Fibroblast of lung (primary cell): Measurements from ENCODE around the gene XRCC1. TPM values are rescaled to one million over a fixed set of nuclear protein-coding genes. Genes with fewer than 3 reads are reported as not detected.

Experiments used
- DNase-seq, 2 donors: peaks; one replicate each; pipeline versions ENCODE4 v3.0.0 to v3.0.0-alpha.2; 2010; ENCODE audit warnings: low read depth in 2 of 2
- H2AFZ ChIP-seq: 2 replicates; pipeline ENCODE4 v1.5.1; 2012; ENCODE audit warnings: low read length, control low read depth, inconsistent platforms
- H3K27ac ChIP-seq: 2 replicates; pipeline ENCODE4 v1.5.1; 2011; ENCODE audit warnings: low read length, control low read depth; ENCODE audit not compliant: insufficient read depth
- H3K27me3 ChIP-seq: 2 replicates; pipeline ENCODE4 v1.5.1; 2011; ENCODE audit warnings: mild to moderate bottlenecking, low read length; ENCODE audit not compliant: control insufficient read depth, insufficient read depth
- H3K36me3 ChIP-seq: 2 replicates; pipeline ENCODE4 v1.5.1; 2011; ENCODE audit warnings: low read length; ENCODE audit not compliant: control insufficient read depth, insufficient read depth
- H3K4me1 ChIP-seq: 2 replicates; pipeline ENCODE4 v1.5.1; 2011; ENCODE audit warnings: low read length; ENCODE audit not compliant: control insufficient read depth, insufficient read depth; ENCODE audit errors: extremely low read depth
- H3K4me2 ChIP-seq: 2 replicates; pipeline ENCODE4 v1.5.1; 2011; ENCODE audit warnings: low read length, control low read depth; ENCODE audit not compliant: insufficient read depth; ENCODE audit errors: extremely low read depth
- H3K4me3 ChIP-seq, 4 experiments: fragments of 200-600 bp in 1 of 4; sonication (generic) in 1 of 4; replicated peaks in 1 of 4; 2 replicates each; pipeline ENCODE4 v1.5.1; 2011 to 2016; ENCODE audit warnings: low read length in 4 of 4, low read depth in 3 of 4, mild to moderate bottlenecking in 3 of 4, control low read depth in 2 of 4, inconsistent platforms in 1 of 4, mixed read lengths in 1 of 4; ENCODE audit not compliant: insufficient read depth in 1 of 4; ENCODE audit errors: control extremely low read depth in 1 of 4
- H3K79me2 ChIP-seq: 2 replicates; pipeline ENCODE4 v1.5.1; 2012; ENCODE audit warnings: mild to moderate bottlenecking, low read length, inconsistent platforms; ENCODE audit not compliant: control insufficient read depth, insufficient read depth
- H3K9ac ChIP-seq: 2 replicates; pipeline ENCODE4 v1.5.1; 2011; ENCODE audit warnings: mild to moderate bottlenecking, low read length, control low read depth; ENCODE audit not compliant: insufficient read depth
- H3K9me3 ChIP-seq: 2 replicates; pipeline ENCODE4 v1.5.1; 2012; ENCODE audit warnings: low read depth, low read length; ENCODE audit not compliant: control insufficient read depth, insufficient read depth
- H4K20me1 ChIP-seq: 2 replicates; pipeline ENCODE4 v1.5.1; 2011; ENCODE audit warnings: low read length; ENCODE audit not compliant: control insufficient read depth, insufficient read depth; ENCODE audit errors: extremely low read depth
- CTCF ChIP-seq, 2 donors: IDR thresholded peaks in 1 of 2; conservative IDR thresholded peaks in 1 of 2; 1 replicate in 1 of 2; 2 replicates in 1 of 2; pipeline ENCODE4 v1.5.1; 2011 to 2012; ENCODE audit warnings: low read length in 2 of 2, control low read depth in 1 of 2, inconsistent platforms in 1 of 2, low read depth in 1 of 2, mild to moderate bottlenecking in 1 of 2
- EZH2 ChIP-seq: IDR thresholded peaks from 2 replicates; pipeline ENCODE4 v1.5.1; 2012; ENCODE audit warnings: low read length, control low read depth, mild to moderate bottlenecking; ENCODE audit errors: missing control alignments
- polyA plus RNA-seq, 2 donors: library from polyadenylated mRNA; depleted of rRNA in 1 of 2; stranded (reverse) in 1 of 2; unstranded in 1 of 2; fragments of >200 nt; gene quantifications; 2 replicates each; pipeline ENCODE4 v1.2.1, GENCODE V29; 2011 to 2012; ENCODE audit warnings: missing spikeins in 1 of 2
- total RNA-seq: library from RNA; depleted of rRNA; stranded (reverse); fragments of >200 nt; gene quantifications from 2 replicates; pipeline ENCODE4 v1.2.1, GENCODE V29; 2014

XRCC1 gene
- total and polyA plus RNA-seq, 2 donors (not counting 1 experiment from before 2014, with no cell fraction given), result 8.6 to 14.5 TPM

GRCh38 chr19:43620061-43621001, 45.0 kb upstream of the XRCC1 start:
- TF ChIP-seq EZH2, result no peak
- no peak for TF ChIP-seq CTCF (conservative IDR thresholded peaks at IDR 0.05 in 1 of 2, IDR thresholded peaks at IDR 0.05 in 1 of 2; ENCODE audit: low read depth in 1 of 2, low read length in 2 of 2)
- Histone ChIP-seq H2AFZ (peak overlapping the region; percentile 89), H3K27ac (peak overlapping the region; percentile 88), H3K4me3 (peak overlapping the region; percentile 64 to 86 (median 76)), H3K36me3 (no peaks in the 10 kb centered on the region), H3K4me2 (peak overlapping the region; percentile 95), H3K4me1 (peaks cover 2% of the 10 kb centered on the region), H3K27me3 (no peaks in the 10 kb centered on the region), H4K20me1 (no peaks in the 10 kb centered on the region), H3K9ac (peak overlapping the region; percentile 87), H3K79me2 (peaks cover 11% of the 10 kb centered on the region), H3K9me3 (no peaks in the 10 kb centered on the region)
- no peak for DNase-seq

- H2AFZ ChIP-seq, result peak within 1 kb of the TSS; percentile 89
- peak within 1 kb of the TSS; percentile 95 for H3K4me2 ChIP-seq
- H4K20me1 ChIP-seq, result no peaks in the 10 kb centered on the region
- H3K9ac ChIP-seq, result peak within 1 kb of the TSS; percentile 87
- TF ChIP-seq EZH2, result no peak
- no peak for TF ChIP-seq CTCF (conservative IDR thresholded peaks at IDR 0.05 in 1 of 2, IDR thresholded peaks at IDR 0.05 in 1 of 2; ENCODE audit: low read depth in 1 of 2, low read length in 2 of 2)
- peak within 1 kb of the TSS; percentile 64 to 86 (median 76) for H3K4me3 ChIP-seq
- peaks cover 13% of the 10 kb centered on the region for H3K79me2 ChIP-seq
- H3K27me3 ChIP-seq, result no peaks in the 10 kb centered on the region
- H3K36me3 ChIP-seq, result no peaks in the 10 kb centered on the region
- peak; percentile 85 to 89 for DNase-seq
- H3K9me3 ChIP-seq, result no peaks in the 10 kb centered on the region
- H3K27ac ChIP-seq, result peak within 1 kb of the TSS; percentile 88
- peaks cover 2% of the 10 kb centered on the region for H3K4me1 ChIP-seq
These were observed 44.1 kb upstream of the XRCC1 start, which contains the start of gene ZNF428 for GRCh38 chr19:43619262-43620060. ZNF428 (minus strand) TSS chr19:43619629; CDS start chr19:43614304, 5,325 bp downstream.

GRCh38 chr19:43618921-43619261, 43.6 kb upstream of the XRCC1 start:
- H3K9me3 ChIP-seq, result no peaks in the 10 kb centered on the region
- peak overlapping the region; percentile 88 for H3K27ac ChIP-seq
- H3K4me1 ChIP-seq, result peaks cover 2% of the 10 kb centered on the region
- H3K36me3 ChIP-seq, result no peaks in the 10 kb centered on the region
- peak overlapping the region; percentile 95 for H3K4me2 ChIP-seq
- H3K9ac ChIP-seq, result peak overlapping the region; percentile 87
- peaks cover 13% of the 10 kb centered on the region for H3K79me2 ChIP-seq
- DNase-seq, result no peak
- H3K27me3 ChIP-seq, result no peaks in the 10 kb centered on the region
- no peak for TF ChIP-seq CTCF (conservative IDR thresholded peaks at IDR 0.05 in 1 of 2, IDR thresholded peaks at IDR 0.05 in 1 of 2; ENCODE audit: low read depth in 1 of 2, low read length in 2 of 2)
- H4K20me1 ChIP-seq, result no peaks in the 10 kb centered on the region
- peak overlapping the region; percentile 86 for H2AFZ ChIP-seq
- H3K4me3 ChIP-seq, result peak overlapping the region; percentile 64 to 86 (median 76)
